GM18505 (cell line): ENCODE results near the gene TMEM44.
"Not testable (repeated sequence)": the region's sequence is repeated elsewhere in the genome, so short reads cannot be mapped to it uniquely, and the experiment has no call there.

ENCODE experiments used
- ATAC-seq: cut with Tn5 transposase; IDR thresholded peaks from one replicate; pipeline ENCODE4 v1.9.1; 2021; ENCODE audit not compliant: unreplicated experiment
- POLR2A ChIP-seq: IDR thresholded peaks from 4 replicates; pipeline ENCODE4 v1.6.1; 2011; ENCODE audit warnings: borderline replicate concordance; ENCODE audit not compliant: insufficient read depth, insufficient read length; ENCODE audit errors: extremely low read depth

TMEM44 gene

DNA sequence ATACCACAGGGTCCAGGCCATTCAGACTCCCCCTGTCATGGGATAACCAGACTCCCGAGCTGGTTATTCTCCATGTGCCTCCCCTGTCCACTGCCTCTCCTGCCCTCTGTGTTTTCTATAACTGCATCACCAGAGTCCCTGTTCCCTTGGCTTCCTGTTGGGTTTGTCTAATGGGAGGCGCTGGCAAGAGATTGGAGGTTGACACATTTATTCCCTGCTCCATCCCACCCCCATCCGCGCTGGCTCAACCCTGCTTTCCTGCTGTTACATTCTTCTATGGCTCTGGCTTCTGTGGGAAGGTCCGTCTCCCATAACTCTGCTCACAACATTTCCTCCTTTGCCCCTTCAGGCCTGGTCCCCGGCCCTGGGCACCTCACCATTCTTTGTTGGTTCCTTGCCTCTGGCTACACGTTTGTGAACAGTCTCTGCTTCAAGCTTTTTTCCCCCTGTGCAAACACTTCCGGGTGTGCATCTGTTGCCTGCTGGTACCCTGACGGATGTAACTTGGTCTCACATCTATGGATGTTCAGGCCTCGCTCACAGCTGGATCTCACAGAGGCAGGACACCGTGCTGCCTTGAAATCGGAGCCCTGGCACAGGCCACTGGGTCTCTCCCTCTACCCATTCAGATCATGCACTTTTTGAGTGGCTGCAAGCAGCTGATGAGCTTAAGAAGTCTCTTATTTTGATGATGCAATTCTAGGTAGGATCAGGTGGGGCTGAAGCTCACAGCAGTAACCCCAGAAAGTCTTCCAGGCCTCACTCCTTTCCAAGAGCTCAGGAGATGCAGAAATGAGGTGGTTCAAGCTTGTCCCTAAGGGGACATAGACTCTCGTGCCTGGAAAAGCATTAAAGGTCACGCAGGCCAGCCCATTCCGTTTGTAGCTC lies 77.8 kb downstream of the TMEM44 start:
- ATAC-seq: no peak
- no peak for TF ChIP-seq POLR2A

DNA sequence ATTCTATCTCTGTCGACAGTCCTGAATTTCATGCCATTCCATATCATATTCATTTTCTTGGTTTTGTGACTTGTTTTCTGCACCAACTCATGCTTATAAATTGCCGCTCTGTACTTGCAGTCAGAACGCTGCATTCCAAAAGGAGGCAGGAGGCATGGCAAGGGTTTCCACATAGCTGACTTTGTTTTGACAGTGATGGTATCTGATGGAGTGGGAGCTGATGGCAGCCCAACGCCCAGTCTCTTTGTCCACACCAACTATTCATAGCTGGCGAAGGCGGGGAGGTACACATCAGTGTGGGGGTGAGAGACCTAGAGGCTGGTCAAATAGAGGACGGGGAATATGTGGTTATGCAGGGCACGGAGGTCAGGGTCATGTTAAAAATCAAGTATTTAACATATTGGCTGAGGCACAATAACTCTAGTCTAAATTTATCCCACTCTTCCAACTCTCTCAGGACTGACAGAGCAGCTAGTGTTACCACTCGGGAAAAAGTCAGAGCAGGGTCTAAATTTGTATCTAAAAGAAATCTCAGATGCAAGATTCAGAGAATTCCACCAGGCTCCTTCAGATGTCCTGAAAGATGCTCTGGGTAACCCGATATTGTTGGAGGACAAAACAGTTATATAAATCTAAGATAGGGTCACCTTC lies 78.6 kb downstream of the TMEM44 start:
- ATAC-seq: no peak

DNA sequence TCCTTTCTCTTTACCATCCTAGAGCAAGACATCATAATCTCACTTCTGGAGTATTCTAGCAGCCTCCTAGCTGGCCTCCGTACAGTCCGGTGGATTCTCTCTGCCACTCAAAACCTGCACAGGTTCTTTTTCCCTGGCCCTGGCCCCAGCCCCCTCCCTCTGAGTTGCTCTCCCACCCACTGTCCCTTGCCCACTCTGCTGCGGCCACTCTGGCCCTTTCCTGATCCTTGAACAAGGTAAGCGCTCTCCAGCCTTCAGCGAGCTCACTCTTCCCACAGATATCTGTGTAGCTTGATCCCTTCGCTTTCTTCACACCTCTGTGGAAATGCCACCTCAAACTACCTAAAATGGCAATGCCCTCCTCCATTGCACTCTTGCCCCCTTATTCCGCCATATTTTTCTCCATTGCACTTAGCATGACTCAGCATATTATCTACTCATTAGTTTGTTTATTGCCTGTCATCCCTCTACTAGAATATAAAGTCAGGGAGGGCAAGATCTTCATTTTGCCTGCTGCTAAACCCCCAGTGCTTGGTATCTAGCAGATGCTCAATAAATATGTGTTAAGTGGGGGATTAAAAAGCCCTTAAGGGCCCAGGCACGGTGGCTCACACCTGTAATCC lies 80.8 kb downstream of the TMEM44 start:
- no peak for TF ChIP-seq POLR2A
- ATAC-seq: no peak

More for the DNA sequence above, 78.6 kb downstream of the TMEM44 start:
- no peak for TF ChIP-seq POLR2A

DNA sequence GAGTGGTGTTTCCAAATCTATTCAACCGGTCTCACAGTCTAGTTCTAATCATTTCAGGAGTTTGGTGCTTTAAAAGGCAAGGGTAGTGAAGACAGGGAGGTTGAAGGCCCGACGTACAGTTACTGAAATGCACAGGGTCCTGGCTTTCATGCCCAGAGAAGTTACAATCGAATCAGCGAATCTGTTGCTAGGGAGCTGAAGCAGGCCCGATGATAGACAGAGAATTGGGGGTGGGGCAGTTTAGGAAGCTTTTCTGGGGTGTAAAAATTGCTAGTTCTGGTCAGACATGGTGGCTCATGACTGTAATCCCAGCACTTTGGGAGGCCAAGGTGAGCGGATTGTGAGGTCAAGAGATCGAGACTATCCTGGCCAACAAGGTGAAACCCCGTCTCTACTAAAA lies 83.4 kb downstream of the TMEM44 start:
- no peak for ATAC-seq
- no peak for TF ChIP-seq POLR2A

DNA sequence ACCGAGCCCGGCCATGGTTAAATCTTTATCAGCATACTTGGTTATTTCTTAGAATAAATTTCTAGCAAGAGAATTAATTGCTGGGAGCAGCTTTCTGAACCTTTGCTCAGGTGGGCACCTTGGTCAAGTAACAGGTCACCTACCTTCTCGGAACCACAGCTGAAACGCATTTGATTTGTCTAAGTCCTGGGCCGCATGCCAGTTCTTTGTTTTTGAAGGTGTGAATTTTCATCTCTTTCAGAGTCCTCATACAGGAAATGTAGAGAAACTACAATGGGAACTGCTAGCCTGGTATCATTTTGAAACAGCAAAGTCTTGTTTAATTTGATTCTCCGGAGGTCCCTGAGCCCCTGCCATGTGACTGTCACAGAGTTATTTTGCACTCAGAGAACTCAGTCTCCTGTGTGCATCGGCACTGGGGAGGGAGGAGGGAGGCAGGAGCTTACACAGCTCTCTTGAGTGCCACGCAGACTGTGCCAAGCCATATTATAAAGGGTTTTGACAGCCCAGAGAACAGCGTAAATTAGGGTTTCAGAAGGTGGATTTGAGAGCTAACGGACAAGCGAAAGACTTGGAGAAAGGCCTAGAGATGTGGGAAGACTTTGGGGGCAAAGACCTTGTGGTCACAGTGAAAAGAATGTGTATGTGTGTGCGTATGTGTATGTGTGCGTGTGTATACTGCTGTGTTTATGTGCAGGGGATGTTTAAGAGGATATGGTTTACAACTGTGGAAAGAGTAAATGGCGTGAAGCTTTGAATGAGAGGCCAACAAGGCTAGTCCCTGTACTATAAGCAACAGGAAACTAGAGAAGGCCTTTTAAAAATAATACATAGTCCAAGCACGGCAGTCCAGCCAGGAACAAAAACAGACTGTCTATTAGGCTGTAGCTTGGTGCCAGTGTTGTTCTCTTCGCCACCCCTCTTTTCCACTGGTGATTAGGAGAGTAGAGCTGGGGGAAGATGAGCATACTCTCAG lies 84.6 kb downstream of the TMEM44 start:
- ATAC-seq: no peak

DNA sequence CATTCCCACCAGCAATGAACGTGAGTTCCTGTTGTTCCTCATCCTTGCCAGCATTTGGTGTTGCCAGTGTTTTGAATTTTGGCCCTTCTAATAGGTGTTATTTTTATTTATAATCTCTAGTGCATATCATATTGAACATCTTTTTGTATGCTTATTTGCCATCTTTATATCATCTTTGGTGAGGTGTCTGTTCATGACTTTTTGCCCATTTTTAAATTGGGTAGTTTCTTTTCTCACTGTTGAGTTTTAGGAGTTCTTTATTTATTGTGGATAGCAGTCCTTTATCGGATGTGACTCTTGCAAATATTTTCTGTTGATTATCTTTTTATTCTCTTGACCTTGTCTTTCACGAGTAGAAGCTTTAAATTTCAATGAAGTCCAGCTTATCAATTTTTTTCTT lies 86.2 kb downstream of the TMEM44 start:
- no peak for ATAC-seq
- no peak for TF ChIP-seq POLR2A

More for the DNA sequence above, 84.6 kb downstream of the TMEM44 start:
- TF ChIP-seq POLR2A: no peak

DNA sequence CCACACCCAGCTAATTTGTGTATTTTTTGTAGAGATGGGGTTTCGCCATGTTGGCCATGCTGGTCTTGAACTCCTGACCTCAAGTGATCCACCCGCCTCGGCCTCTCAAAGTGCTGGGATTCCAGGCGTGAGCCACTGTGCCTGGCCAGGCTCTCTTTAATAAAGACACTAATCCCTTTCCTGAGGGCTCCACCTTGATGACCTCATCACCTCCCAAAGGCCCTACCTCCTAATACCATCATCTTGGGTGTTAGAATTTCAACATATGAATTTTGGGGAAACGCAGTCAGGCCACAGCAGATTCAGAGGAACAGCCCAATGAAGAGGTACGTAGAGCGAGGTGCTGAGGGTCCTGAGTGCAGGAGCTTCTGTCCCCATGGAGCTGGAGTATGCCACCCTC lies 87.7 kb downstream of the TMEM44 start:
- ATAC-seq: not testable (repeated sequence)

DNA sequence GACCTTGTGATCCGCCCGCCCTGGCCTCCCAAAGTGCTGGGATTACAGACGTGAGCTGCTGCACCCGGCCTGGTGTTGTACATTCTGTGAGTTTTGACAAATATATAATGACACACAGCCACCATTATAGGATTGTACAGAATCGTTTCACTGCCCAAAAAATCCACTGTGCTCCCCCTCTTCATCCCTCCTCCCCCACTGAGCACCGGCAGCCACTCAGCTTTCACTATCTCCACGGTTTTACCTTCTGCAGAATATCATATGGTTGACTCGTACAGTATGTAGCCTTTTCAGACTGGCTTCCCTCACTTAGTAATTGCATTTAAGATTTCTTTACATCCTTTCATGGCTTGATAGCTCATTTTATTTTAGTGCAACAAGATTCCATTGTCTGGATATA lies 89.7 kb downstream of the TMEM44 start:
- no peak for ATAC-seq
- TF ChIP-seq POLR2A: no peak

DNA sequence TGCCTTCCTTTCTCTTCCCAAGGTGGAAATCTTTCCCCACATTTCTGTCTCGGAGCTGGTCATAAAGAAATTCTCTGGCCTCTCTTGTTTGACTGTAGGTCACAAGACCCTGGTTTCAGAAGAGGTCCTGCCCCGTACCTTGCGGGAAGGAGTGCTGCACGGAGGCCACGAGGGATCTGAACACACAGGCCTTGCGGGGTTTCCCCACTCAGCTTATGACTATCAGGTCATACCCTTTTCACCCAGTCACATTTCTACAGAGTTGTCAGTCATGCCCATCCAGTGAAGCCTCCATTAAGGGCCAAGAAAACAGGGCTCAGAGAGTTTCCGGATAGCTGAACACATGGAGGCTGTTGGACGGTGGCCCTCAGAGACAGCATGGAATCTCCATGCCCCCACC lies 91.7 kb downstream of the TMEM44 start:
- no peak for ATAC-seq
- no peak for TF ChIP-seq POLR2A

DNA sequence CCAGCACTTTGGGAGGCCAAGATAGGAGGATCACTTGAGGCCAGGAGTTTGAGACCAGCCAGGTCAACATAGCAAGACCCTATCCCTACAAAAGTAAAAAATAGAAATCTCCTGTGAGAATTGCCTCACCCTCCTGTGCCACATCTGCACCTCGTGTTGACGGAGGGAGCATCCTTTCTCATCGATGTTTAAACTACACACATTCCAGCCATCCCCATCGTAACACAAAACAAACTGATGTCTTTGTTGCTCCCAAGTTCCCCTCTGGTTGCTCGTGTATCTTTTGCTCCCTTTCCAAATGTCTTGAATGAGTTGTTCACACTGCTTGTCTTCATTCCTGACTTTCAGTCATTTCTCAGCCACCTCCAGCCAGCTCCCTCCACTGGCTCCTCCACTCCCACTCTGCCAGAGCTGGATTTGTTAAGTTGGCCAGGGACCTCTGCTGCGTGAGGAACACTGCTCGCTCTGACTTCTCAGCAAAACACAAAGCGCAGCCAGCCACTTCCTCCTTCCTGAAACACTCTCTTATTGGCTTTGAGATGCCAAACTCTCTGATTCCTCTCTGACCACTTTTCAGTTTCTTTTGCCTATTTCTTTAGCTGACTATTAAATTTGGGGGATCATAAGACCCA lies 92.8 kb downstream of the TMEM44 start:
- TF ChIP-seq POLR2A: no peak

DNA sequence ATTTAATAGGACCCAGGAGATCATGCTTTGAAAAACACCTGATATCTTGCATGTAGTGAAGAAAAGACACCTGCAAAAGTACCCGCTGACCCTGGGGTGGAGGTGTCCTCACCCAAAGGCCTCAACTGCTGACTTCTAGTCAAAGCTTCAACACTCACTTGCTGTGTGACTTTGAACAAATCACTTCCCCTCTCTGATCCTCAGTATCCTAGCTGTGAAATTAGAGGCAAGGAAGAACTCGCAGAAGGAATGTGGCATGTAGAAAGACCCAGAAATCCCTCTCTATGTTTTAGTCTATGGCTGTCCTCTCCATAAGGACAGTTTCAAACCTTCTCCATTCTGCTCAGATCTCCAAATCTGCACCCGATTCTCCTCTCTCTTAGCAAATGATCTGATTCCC lies 93.7 kb downstream of the TMEM44 start:
- ATAC-seq: no peak
- TF ChIP-seq POLR2A: no peak

More for the DNA sequence above, 92.8 kb downstream of the TMEM44 start:
- no peak for ATAC-seq

DNA sequence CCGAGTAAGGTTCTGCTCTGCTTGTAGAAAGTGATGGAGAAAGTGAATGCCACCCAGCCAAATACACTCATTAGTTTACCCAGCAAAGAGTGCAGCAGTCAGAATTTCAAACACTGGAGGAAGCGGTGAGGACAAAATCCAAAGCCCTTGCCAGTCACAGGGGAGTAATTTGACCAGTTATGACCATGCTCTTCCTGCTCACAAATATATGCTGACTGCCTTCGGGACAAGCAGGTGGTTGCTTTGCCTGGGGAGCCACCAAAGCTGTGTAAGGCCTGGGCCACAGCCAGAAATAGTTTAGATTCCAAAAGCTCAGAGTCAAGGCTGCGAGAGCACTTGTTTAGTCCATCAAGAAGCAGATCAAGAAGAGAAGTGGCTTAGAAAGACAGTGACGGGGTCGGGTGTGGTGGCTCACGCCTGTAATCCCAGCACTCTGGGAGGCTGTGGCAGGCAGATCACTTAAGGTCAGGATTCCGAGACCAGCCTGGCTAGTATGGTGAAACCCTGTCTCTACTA lies 95.4 kb downstream of the TMEM44 start:
- ATAC-seq: no peak
- no peak for TF ChIP-seq POLR2A
